Measurements from ENCODE around the gene PRICKLE1. TPM values are rescaled to one million over a fixed set of nuclear protein-coding genes. Genes with fewer than 3 reads are reported as not detected.

PRICKLE1 gene
- total RNA-seq, 2 experiments from 2014 or later, result 0.14 to 0.18 TPM

DNA sequence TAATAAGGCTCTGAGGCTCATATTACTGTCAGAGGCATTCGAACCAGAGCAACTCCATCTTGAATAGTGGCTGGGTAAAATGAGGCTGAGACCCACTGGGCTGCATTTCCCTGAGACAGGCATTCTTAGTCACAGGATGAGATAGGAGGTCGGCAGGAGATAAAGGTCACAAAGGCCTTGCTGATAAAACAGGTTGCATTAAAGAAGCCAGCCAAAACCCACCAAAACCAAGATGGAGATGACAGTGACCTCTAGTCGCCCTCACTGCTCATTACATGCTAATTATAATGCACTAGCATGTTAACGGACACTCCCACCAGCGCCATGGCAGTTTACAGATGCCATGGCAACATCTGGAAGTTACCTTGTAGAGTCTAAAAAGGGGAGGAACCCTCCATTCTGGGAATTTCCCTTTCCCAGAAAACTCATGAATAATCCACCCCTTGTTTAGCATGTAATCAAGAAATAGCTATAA, 18.1 kb upstream of the PRICKLE1 start:
- Mint-ChIP-seq H3K36me3 (no peaks in the 10 kb centered on the region), H3K4me1 (no peaks in the 10 kb centered on the region), H3K9me3 (no peaks in the 10 kb centered on the region), H3K27me3 (peaks cover 14% of the 10 kb centered on the region), H3K4me3 (no peak overlapping the region), H3K27ac (no peak overlapping the region)
- no peak for DNase-seq

DNA sequence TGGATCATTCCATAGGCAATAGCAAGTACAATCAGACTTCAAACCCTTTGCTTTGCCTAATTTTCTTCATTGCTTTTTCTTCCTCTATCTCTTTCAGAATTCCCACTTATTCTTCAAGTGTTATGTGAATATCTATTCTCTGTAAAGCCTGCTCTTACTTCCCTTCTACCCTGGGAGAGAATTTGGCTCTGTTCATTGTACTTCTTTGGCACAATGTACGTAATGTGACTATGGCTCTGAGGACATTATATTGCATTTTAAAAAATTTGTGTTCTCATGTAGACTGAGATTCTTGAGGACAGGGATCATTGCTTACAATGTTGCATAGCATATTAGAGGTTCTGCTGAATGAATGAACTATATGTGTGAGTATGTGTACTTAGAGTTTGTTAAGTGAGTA, 16.9 kb upstream of the PRICKLE1 start:
- no peaks in the 10 kb centered on the region for H3K4me1 Mint-ChIP-seq
- peaks cover 12% of the 10 kb centered on the region for H3K27me3 Mint-ChIP-seq
- no peak overlapping the region for H3K4me3 Mint-ChIP-seq
- H3K27ac Mint-ChIP-seq, result no peak overlapping the region
- no peaks in the 10 kb centered on the region for H3K36me3 Mint-ChIP-seq
- no peaks in the 10 kb centered on the region for H3K9me3 Mint-ChIP-seq
- no peak for DNase-seq

DNA sequence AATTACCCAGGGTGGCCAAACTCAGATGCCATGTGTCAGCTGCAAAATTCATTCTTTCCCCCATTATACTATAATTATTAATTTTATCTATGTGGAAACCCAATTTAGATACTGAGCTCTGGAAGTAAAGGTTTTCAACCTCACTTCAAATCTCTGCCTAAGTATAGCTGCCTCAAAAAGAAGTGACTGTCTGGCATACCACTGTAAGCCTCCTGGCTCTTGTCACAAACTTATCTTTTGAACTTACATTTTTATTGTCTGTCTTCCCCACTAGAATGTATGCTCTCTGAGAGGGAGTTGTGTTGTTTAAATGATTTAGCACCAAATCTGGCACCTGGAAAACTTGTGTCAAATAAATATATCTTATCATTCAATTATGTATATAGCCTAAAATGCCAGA, 16.1 kb upstream of the PRICKLE1 start:
- Mint-ChIP-seq H3K36me3 (no peaks in the 10 kb centered on the region), H3K27me3 (peaks cover 10% of the 10 kb centered on the region), H3K4me3 (no peak overlapping the region), H3K9me3 (no peaks in the 10 kb centered on the region), H3K27ac (no peak overlapping the region), H3K4me1 (no peaks in the 10 kb centered on the region)
- DNase-seq, result no peak

DNA sequence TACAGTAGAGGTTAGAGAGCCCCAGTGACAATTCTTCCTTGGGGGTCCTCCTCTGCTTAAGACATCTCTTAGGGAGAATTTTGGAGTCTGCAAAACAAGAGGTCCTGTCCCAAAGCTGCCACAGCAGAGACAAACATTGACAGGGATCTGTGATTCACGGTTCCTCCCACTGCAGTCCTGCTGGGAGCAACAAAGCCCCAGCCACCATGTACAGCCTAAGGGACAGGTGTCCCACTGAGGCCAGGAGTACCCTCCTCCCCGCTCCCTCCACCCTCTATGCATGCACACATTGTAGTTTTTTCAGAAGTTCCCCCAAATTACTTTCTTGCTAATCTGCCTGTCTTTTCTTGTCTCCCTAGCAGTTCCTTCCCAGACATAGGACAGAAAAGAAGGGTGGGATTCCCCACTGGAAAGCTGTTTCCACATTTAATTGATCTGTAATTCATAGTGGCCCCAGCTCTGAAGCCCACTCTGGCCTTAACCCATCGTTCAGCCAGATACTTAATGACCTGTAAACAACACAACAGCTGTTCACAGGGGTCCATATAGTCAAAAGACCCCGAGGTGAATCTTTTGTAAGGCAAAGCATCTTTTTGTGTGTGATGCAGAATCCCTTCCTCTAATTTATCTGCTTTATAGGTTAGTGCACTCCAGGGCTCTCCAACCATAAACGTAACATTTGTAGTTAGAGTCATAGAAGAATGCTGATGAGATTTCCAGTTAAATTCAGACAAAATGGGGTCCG, 13.9 kb upstream of the PRICKLE1 start:
- Mint-ChIP-seq H3K36me3 (no peaks in the 10 kb centered on the region), H3K27me3 (peaks cover 6% of the 10 kb centered on the region), H3K4me1 (no peaks in the 10 kb centered on the region), H3K4me3 (no peak overlapping the region), H3K27ac (no peak overlapping the region), H3K9me3 (no peaks in the 10 kb centered on the region)
- no peak for DNase-seq

DNA sequence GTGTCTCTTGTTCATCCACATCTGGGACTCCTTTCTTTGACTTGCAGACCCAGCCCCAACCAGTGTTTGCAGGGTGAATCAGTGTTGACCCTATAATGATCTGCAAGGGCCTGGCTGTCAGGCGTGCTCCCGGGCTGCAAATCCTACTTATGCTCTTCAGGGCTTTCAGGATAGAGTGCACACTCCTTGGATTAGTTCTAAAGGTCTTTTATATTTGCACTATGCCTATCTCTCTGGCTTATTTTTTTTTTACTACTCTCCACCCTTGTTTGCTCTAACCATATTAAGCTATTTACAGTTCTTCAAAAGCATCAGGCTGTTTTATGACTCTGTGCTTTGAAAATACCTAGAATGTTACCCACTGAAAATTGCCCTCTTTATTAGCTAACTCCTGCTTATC, 4.3 kb upstream of the PRICKLE1 start:
- H3K4me3 Mint-ChIP-seq, result no peak overlapping the region
- no peak overlapping the region for H3K27ac Mint-ChIP-seq
- no peaks in the 10 kb centered on the region for H3K9me3 Mint-ChIP-seq
- peaks cover 8% of the 10 kb centered on the region for H3K4me1 Mint-ChIP-seq
- DNase-seq, result no peak
- peaks cover 65% of the 10 kb centered on the region for H3K27me3 Mint-ChIP-seq
- no peaks in the 10 kb centered on the region for H3K36me3 Mint-ChIP-seq

DNA sequence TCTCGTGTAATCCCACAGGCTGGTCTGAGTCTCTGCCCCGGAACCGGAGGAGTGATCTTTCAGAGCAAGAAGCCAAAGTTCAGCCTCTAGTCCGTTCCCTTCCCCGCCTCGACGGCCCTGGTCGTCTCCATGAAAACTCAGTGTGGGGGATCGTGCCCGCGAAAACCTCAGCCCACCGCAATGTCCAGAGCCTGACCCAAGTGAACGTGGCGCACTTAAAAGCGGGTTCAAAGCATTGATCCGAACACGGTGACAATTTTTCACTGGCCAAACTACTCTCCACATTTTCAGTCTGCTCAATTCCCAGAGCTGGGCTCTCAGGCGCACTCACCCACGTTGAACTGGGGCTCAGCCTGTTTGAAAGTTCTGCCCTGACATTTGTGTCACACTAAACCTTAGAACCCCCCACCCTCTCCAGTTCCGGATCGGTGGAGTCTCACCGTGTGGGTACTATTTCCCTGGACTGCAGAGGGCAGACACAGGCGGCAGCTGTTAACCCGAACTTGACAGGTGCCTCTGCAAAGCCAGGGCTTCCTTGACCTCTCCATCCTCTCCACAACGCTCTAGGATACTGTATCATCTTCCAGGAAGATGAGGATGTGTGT, 886 bp upstream of the PRICKLE1 start:
- peaks cover 69% of the 10 kb centered on the region for H3K27me3 Mint-ChIP-seq
- peaks cover 11% of the 10 kb centered on the region for H3K4me1 Mint-ChIP-seq
- H3K4me3 Mint-ChIP-seq, result peak overlapping the region; percentile 67
- no peaks in the 10 kb centered on the region for H3K36me3 Mint-ChIP-seq
- H3K27ac Mint-ChIP-seq, result no peak overlapping the region
- no peaks in the 10 kb centered on the region for H3K9me3 Mint-ChIP-seq
- no peak for DNase-seq

DNA sequence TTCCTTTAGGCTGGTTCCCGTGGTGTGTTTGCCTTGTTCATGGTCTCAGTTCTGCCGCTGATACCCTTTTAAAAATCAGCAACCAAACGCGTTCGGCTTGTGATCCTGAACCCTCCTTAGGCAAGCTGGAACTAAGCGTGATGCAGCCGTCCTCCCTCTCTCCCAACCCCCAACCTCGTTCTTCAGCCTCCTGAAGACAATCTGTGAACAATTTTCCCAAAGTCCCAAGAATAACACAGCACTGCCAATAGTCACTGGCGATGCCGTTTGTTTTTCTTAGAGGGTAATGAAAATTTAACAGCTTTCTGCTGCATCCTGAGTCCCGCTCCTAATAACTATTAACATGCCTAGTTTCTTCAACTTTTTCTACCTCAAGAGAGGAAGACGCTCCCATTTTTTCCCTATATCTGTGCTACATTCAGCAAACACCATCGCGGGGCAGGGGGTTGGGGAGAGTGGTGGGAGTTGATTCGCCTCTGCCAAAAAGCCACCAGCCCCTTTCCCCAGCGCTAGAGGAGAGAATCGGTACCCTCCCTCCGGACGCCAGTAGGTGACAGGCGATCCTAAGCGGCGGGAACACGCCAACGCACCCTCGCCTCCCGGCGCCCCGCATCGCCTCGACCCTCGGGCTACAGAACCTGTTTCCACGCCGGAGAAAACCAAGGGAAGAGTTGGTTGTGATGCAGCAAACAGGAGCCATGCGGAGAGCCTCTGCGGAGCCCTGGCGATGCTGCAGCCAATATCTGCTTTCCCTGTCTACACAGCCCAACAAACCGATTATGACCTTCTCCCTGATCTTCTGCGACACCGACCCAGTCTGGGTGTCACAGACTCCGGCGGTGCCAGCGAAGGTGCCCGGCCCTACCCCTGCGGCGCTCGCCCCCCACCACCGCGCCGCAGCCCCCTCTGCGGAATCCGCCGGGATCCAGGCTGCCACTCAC, 752 bp downstream of the PRICKLE1 start:
- no peaks in the 10 kb centered on the region for H3K9me3 Mint-ChIP-seq
- H3K27me3 Mint-ChIP-seq, result peaks cover 63% of the 10 kb centered on the region
- H3K27ac Mint-ChIP-seq, result no peak overlapping the region
- DNase-seq, result no peak
- peaks cover 11% of the 10 kb centered on the region for H3K4me1 Mint-ChIP-seq
- no peaks in the 10 kb centered on the region for H3K36me3 Mint-ChIP-seq
- H3K4me3 Mint-ChIP-seq, result peak overlapping the region; percentile 63

DNA sequence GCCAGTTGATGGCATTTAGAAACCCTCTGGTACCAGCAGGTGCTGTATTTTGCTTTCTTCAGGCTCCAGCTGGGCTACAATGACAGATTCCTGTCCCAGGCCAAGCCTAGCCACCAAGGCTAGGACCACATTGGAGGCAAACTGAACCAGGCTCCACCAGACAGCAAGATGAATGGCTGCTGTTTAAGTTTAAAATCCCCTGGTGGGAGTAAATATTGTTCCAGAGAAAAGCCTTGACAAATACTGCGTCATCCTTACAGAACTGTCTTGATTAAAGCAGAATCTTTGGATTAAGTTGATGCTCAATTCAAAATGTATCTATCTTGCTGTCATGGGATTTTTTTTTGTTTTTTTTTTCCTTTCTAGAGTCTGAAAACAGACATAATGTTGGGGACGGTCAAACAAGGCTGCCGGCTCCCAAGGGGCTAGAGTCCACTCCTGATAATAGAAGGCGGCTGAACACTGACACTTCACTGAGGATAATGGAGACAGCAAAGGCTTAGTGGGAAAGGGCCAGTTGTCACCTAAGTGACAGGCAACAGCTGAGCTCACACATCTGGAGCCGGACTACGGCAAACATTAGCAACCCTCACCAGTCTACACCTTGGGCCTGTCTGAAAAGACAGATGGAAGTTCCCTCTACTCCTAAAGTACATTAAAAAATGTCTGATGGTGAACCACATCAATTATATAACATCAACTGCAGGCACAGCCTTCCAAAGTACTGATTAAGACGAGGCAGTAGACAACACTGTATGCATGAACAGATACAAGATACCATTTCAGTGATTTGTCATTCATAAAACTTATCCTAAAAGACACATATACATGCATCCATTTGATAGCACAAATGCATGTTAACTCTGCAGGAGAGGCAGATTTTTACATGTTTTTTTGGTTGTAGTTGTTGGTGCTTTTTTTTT, 1.7 kb downstream of the PRICKLE1 start:
- DNase-seq, result no peak
- no peaks in the 10 kb centered on the region for H3K9me3 Mint-ChIP-seq
- H3K27me3 Mint-ChIP-seq, result peaks cover 60% of the 10 kb centered on the region
- H3K4me3 Mint-ChIP-seq, result no peak overlapping the region
- peaks cover 11% of the 10 kb centered on the region for H3K4me1 Mint-ChIP-seq
- H3K36me3 Mint-ChIP-seq, result no peaks in the 10 kb centered on the region
- no peak overlapping the region for H3K27ac Mint-ChIP-seq

DNA sequence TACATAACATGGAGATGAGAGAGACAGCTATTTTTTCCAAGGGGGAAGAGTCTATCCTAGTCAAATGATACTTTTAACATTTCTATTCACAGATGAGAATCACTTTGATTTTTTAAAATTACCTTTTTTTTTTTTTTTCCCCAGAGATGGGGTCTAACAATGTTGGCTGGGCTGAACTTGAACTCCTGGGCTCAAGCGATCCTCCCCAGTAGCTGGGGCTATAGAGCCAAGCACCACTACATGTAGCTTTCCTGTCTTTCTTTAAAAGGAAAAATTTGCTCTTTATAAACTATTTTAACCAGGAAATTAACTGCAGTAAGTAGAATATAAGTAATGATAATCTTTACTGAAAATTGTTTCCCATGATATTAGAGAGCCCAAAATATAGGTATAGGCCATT, 3.3 kb downstream of the PRICKLE1 start:
- no peaks in the 10 kb centered on the region for H3K9me3 Mint-ChIP-seq
- peaks cover 11% of the 10 kb centered on the region for H3K4me1 Mint-ChIP-seq
- DNase-seq, result no peak
- no peak overlapping the region for H3K27ac Mint-ChIP-seq
- no peak overlapping the region for H3K4me3 Mint-ChIP-seq
- H3K27me3 Mint-ChIP-seq, result peaks cover 52% of the 10 kb centered on the region
- no peaks in the 10 kb centered on the region for H3K36me3 Mint-ChIP-seq

DNA sequence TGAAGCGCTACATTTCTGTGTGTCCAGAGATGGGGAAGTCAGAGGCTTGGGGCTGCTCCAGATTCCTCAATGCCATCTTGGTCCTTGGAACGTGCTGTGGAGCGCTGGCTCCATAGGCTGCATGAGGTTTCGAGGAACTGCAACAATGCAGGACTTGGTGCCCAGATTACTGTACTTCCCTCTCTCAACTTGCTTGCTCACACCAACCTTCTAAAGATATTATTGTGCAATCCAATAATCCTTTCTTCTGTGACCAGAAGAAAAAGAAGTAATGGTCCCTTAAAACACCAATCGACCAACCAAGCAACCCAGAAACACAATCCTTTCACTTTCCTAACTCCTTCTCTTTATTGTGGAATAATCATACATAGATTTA, 3.7 kb downstream of the PRICKLE1 start:
- Mint-ChIP-seq H3K36me3 (no peaks in the 10 kb centered on the region), H3K4me1 (peaks cover 11% of the 10 kb centered on the region), H3K4me3 (no peak overlapping the region), H3K27ac (no peak overlapping the region), H3K9me3 (no peaks in the 10 kb centered on the region), H3K27me3 (peaks cover 48% of the 10 kb centered on the region)
- DNase-seq, result no peak

DNA sequence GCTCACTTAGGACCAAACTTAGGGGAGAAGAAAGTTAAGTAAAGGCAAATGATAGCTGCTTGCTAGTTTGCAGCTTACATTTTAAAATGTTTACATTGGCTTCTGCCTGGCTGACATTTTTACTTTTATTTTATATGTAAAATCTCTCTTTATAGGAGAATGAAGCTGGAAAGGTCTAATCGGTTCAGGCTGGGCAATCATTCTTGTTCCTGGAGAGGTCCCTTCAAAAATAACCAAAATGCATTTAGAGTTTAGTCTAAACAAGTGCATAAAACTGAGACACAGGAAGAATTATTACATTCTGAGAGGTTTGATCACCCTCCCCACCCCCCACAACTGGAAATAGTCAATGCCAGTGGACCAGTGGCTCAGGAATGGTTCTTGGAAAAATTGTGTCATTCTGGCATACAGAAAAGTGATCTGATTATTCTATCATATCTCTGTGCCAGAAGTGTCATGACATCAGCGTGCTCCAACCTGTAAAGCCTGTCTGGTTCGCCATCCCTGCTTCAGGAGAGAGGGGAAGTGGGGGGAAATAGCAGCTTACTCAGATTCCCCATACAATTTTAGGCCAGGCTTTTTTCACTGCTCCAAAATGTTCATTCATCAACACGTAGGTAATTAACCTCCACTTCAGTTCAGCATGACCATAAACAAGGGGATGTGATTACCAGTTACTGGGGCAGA, 4.2 kb downstream of the PRICKLE1 start:
- Mint-ChIP-seq H3K4me1 (peaks cover 5% of the 10 kb centered on the region), H3K9me3 (no peaks in the 10 kb centered on the region), H3K27ac (no peak overlapping the region), H3K36me3 (no peaks in the 10 kb centered on the region), H3K4me3 (no peak overlapping the region), H3K27me3 (peaks cover 46% of the 10 kb centered on the region)
- no peak for DNase-seq

DNA sequence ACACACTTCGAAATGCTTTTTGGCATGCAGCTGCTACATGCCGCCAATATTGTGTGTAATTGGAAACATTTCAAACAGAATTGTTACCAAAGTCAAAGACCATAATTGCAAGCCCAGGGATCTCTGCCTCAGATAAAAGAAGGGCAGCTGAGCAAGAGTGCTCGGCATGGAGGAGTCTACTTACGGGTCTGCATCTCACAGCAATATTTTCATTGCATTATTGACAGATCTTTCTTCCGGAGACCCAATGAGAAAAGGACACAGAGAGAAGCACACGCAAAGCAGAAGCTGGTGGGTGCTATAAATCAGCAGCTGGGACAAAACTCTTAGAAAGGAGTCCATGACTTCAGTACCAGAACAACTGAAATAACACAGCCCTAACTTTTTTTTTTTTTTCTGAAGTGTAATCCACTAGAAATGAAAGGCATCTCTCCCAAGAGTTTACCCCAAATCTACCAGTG, 4.9 kb downstream of the PRICKLE1 start:
- H3K36me3 Mint-ChIP-seq, result no peaks in the 10 kb centered on the region
- peaks cover 41% of the 10 kb centered on the region for H3K27me3 Mint-ChIP-seq
- H3K9me3 Mint-ChIP-seq, result no peaks in the 10 kb centered on the region
- no peak overlapping the region for H3K27ac Mint-ChIP-seq
- no peak overlapping the region for H3K4me3 Mint-ChIP-seq
- peaks cover 5% of the 10 kb centered on the region for H3K4me1 Mint-ChIP-seq
- DNase-seq, result no peak

DNA sequence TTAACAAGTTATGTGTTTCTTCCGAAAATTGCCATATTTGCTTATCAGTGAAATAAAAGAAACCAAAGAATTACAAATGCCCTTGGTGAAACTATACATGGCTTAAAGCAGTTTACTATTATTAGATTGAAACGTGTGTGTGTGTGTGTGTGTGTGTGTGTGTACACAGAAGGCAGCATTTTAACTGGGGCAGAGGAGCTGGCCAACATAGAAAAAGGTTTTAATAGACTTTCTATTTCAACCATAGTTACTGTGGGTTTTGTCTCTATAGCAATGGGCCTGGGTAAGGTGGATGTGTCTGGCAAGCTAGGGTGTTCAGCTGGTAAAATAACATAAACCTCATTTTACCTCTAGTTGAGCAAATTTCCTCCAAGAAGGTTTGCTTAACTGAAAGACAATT, 6.5 kb downstream of the PRICKLE1 start:
- Mint-ChIP-seq H3K36me3 (no peaks in the 10 kb centered on the region), H3K27ac (no peak overlapping the region), H3K4me1 (no peaks in the 10 kb centered on the region), H3K4me3 (no peak overlapping the region), H3K27me3 (peaks cover 37% of the 10 kb centered on the region), H3K9me3 (no peaks in the 10 kb centered on the region)
- DNase-seq, result no peak

DNA sequence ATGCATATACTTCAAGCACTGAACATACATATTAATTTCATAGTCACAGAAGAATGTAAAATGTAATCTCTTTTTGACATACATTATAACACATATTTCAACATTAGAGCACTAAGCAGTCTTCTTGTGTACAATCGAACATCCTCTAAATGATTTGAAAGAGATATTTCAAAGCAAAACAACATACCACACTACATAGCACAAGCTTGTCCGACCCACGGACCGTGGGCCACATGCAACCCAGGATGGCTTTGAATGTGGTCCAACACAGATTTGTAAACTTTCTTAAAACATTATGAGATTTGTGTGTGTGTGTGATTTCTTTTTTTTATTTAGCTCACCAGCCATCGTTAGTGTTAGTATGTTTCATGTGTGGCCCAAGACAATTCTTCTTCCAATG, 7.0 kb downstream of the PRICKLE1 start:
- Mint-ChIP-seq H3K9me3 (no peaks in the 10 kb centered on the region), H3K27me3 (peaks cover 31% of the 10 kb centered on the region), H3K4me3 (no peak overlapping the region), H3K4me1 (no peaks in the 10 kb centered on the region), H3K27ac (no peak overlapping the region), H3K36me3 (no peaks in the 10 kb centered on the region)
- no peak for DNase-seq

All from activated naive CD8-positive, alpha-beta T cell treated with anti-CD3 and anti-CD28 coated beads for 36 hours (primary cell).